ENCODE results near the gene PLD5.
"Not testable (repeated sequence)": the region's sequence is repeated elsewhere in the genome, so short reads cannot be mapped to it uniquely, and the experiment has no call there.

PLD5 gene

DNA sequence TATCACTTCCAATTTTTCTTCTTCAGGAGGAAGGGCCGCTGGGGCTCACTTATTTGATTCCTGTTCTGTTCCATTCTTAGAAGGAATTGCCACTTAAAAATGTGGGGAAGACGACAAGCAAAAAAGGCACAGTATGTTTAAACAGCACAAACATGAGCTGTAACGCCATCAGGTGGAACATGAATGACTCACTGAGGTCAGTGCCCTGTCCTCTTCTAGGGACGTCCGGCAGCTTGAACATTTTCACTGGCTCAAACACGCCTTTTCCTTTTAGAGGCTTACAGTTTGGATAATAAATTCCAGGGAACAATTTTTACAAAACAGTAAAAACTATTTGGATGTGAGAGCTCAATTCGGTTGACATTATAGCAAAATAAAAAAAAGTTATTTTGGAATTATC, 260.1 kb downstream of the PLD5 start:
- not testable (repeated sequence) for H3K27me3 ChIP-seq (ENCODE audit: insufficient read depth, low read length); H3K79me2 ChIP-seq (ENCODE audit: insufficient read depth, low read length); H3K9ac ChIP-seq (ENCODE audit: low read length); H3F3A ChIP-seq (ENCODE audit: insufficient read depth, low read length); H3K27ac ChIP-seq (ENCODE audit: low read depth, low read length, poor library complexity, severe bottlenecking); H2AFZ ChIP-seq (ENCODE audit: low read length); H3K36me3 ChIP-seq (ENCODE audit: insufficient read depth, low read length); H3K4me3 ChIP-seq (ENCODE audit: low read depth, low read length, poor library complexity, severe bottlenecking); H3K4me2 ChIP-seq (ENCODE audit: low read length); H4K20me1 ChIP-seq (ENCODE audit: insufficient read depth, low read length); H3K4me1 ChIP-seq (ENCODE audit: insufficient read depth, low read length, severe bottlenecking); H3K9me2 ChIP-seq (ENCODE audit: low read depth, low read length); H3K9me3 ChIP-seq (ENCODE audit: low read length)

DNA sequence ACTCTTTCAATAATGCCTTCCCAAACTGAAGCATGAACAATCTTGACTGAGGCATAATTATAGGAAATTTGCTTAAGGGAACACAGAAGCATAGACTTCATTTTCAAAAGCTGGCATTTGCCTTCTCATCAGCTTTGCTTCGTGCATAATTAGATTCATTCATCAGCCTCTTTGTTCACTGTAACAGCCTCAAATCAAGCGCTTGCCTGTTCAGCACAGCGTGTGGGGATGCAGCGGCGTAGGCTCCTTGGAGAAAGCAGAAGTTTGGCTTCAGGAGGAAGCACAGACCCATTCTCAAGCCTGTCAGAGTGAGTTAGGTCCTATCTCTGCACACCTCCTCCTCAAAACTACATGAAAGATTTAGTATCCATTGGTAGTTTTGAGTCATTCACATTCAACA, 279.2 kb downstream of the PLD5 start:
- Histone ChIP-seq H3K4me2 (ENCODE audit: low read length) (no peak overlapping the region), H3K9me3 (ENCODE audit: low read length) (no peaks in the 10 kb centered on the region), H3K36me3 (ENCODE audit: insufficient read depth, low read length) (no peaks in the 10 kb centered on the region), H3K4me3 (ENCODE audit: low read depth, low read length, poor library complexity, severe bottlenecking) (no peak overlapping the region), H4K20me1 (ENCODE audit: insufficient read depth, low read length) (no peaks in the 10 kb centered on the region), H3K9ac (ENCODE audit: low read length) (no peak overlapping the region), H2AFZ (ENCODE audit: low read length) (no peak overlapping the region), H3K79me2 (ENCODE audit: insufficient read depth, low read length) (no peaks in the 10 kb centered on the region), H3K9me2 (ENCODE audit: low read depth, low read length) (no peaks in the 10 kb centered on the region), H3K27ac (ENCODE audit: low read depth, low read length, poor library complexity, severe bottlenecking) (no peak overlapping the region), H3K27me3 (ENCODE audit: insufficient read depth, low read length) (no peaks in the 10 kb centered on the region), H3F3A (ENCODE audit: insufficient read depth, low read length) (no peaks in the 10 kb centered on the region), H3K4me1 (ENCODE audit: insufficient read depth, low read length, severe bottlenecking) (no peaks in the 10 kb centered on the region)
- no peak for TF ChIP-seq EZH2 (IDR thresholded peaks at IDR 0.05; ENCODE audit: borderline replicate concordance, low read length)
- TF ChIP-seq, protein P1, sequence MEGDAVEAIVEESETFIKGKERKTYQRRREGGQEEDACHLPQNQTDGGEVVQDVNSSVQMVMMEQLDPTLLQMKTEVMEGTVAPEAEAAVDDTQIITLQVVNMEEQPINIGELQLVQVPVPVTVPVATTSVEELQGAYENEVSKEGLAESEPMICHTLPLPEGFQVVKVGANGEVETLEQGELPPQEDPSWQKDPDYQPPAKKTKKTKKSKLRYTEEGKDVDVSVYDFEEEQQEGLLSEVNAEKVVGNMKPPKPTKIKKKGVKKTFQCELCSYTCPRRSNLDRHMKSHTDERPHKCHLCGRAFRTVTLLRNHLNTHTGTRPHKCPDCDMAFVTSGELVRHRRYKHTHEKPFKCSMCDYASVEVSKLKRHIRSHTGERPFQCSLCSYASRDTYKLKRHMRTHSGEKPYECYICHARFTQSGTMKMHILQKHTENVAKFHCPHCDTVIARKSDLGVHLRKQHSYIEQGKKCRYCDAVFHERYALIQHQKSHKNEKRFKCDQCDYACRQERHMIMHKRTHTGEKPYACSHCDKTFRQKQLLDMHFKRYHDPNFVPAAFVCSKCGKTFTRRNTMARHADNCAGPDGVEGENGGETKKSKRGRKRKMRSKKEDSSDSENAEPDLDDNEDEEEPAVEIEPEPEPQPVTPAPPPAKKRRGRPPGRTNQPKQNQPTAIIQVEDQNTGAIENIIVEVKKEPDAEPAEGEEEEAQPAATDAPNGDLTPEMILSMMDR (IDR thresholded peaks at IDR 0.05; ENCODE audit: low read length) = no peak

DNA sequence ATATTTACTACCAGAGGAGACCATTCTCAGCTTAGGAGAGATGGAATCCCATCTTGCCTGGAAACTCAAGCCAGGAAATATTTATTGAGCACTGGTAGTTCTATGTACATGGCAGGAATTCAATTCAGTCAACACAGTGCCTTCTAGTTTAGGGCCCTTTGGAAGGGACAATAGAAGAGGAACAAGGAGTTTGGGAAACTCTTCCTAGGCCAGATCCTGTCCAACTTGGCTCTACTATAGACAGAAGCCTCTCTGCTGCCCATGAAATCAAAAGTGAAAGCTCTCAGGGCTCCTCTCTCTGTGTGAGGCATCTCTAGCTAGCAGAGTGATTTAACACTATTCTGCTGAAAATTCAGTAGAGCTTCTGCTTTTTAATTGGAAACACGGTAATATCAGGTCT, 281.0 kb downstream of the PLD5 start:
- no peaks in the 10 kb centered on the region for H3K9me2 ChIP-seq (ENCODE audit: low read depth, low read length)
- no peaks in the 10 kb centered on the region for H3K4me1 ChIP-seq (ENCODE audit: insufficient read depth, low read length, severe bottlenecking)
- no peaks in the 10 kb centered on the region for H3K9me3 ChIP-seq (ENCODE audit: low read length)
- no peak overlapping the region for H3K9ac ChIP-seq (ENCODE audit: low read length)
- H3F3A ChIP-seq (ENCODE audit: insufficient read depth, low read length) = no peaks in the 10 kb centered on the region
- no peak overlapping the region for H3K4me2 ChIP-seq (ENCODE audit: low read length)
- no peak overlapping the region for H2AFZ ChIP-seq (ENCODE audit: low read length)
- no peak overlapping the region for H3K4me3 ChIP-seq (ENCODE audit: low read depth, low read length, poor library complexity, severe bottlenecking)
- no peaks in the 10 kb centered on the region for H3K79me2 ChIP-seq (ENCODE audit: insufficient read depth, low read length)
- no peaks in the 10 kb centered on the region for H3K27me3 ChIP-seq (ENCODE audit: insufficient read depth, low read length)
- no peak overlapping the region for H3K27ac ChIP-seq (ENCODE audit: low read depth, low read length, poor library complexity, severe bottlenecking)
- no peaks in the 10 kb centered on the region for H3K36me3 ChIP-seq (ENCODE audit: insufficient read depth, low read length)
- no peaks in the 10 kb centered on the region for H4K20me1 ChIP-seq (ENCODE audit: insufficient read depth, low read length)
- no peak for TF ChIP-seq EZH2 (IDR thresholded peaks at IDR 0.05; ENCODE audit: borderline replicate concordance, low read length)
- TF ChIP-seq, protein P1 (IDR thresholded peaks at IDR 0.05; ENCODE audit: low read length) = no peak

DNA sequence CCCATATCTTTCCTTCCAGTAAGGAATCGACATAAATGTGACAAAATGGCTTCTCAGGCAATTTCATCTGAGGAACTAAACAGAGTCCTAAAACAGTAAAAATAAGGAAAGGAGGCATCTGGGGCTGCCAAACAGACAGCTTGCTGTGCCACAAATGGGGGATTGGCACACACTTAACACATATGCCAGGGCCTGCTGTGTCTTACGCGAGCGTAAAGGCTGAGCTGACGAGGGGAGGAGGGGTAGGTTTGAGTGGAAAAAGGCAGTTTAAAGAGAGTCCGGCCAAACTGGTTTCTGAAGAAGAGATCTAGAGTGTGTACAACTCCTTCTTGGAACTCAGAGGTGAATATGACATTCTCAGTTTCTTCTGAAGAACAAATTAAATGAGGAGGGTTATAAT, 281.5 kb downstream of the PLD5 start:
- H4K20me1 ChIP-seq (ENCODE audit: insufficient read depth, low read length) = no peaks in the 10 kb centered on the region
- no peak overlapping the region for H3K4me3 ChIP-seq (ENCODE audit: low read depth, low read length, poor library complexity, severe bottlenecking)
- no peak for TF ChIP-seq EZH2 (IDR thresholded peaks at IDR 0.05; ENCODE audit: borderline replicate concordance, low read length)
- TF ChIP-seq, protein P1 (IDR thresholded peaks at IDR 0.05; ENCODE audit: low read length) = no peak
- H3K79me2 ChIP-seq (ENCODE audit: insufficient read depth, low read length) = no peaks in the 10 kb centered on the region
- H3K36me3 ChIP-seq (ENCODE audit: insufficient read depth, low read length) = no peaks in the 10 kb centered on the region
- no peak overlapping the region for H2AFZ ChIP-seq (ENCODE audit: low read length)
- H3K9ac ChIP-seq (ENCODE audit: low read length) = no peak overlapping the region
- H3K4me2 ChIP-seq (ENCODE audit: low read length) = no peak overlapping the region
- H3F3A ChIP-seq (ENCODE audit: insufficient read depth, low read length) = no peaks in the 10 kb centered on the region
- H3K9me3 ChIP-seq (ENCODE audit: low read length) = no peaks in the 10 kb centered on the region
- no peaks in the 10 kb centered on the region for H3K4me1 ChIP-seq (ENCODE audit: insufficient read depth, low read length, severe bottlenecking)
- H3K9me2 ChIP-seq (ENCODE audit: low read depth, low read length) = no peaks in the 10 kb centered on the region
- H3K27ac ChIP-seq (ENCODE audit: low read depth, low read length, poor library complexity, severe bottlenecking) = no peak overlapping the region
- no peaks in the 10 kb centered on the region for H3K27me3 ChIP-seq (ENCODE audit: insufficient read depth, low read length)

All from OCI-LY1 (cell line).